ENCODE measurements around the gene ZC3H12C. TPM values are rescaled to one million over a fixed set of nuclear protein-coding genes. Genes with fewer than 3 reads are reported as not detected.

ZC3H12C gene
- total and polyA plus RNA-seq, 7 donors, result 1.8 to 21.7 (median 16.4) TPM

DNA sequence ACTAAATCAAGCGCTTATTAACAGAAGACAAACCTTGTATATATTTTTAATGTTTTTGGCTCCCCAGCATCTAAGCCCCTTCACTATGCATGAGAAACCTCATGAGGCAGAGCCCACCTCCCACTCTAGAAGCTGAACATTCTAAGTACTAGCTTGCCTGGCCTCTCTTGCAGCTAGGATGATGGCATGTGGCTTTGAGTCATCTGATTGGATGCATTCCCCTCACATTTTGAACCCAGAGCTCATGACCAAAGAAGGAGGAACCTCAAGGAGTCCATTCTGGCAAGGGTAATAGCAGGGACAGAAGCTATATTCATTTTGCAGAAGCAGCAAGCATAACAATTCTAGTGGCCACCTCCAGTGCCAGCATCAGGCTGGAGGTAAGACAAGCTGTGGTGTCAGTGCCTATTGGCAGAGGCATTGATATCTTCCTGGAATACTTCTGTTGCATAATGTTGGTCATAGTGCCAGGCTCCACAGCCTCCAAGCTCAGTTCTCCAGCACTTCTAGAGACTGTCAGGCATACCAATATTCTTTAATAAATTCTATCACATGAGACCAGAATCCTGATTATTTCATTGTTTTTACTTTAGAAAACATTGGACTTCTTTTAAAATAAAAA, 14.2 kb upstream of the ZC3H12C start:
- Histone ChIP-seq H3K27ac (no peak overlapping the region), H3K4me3 (no peak overlapping the region), H3K4me1 (peaks cover 0 to 6% (median 0%) of the 10 kb centered on the region in 4 donors), H3K36me3 (no peaks in the 10 kb centered on the region), H3K9me3 (peaks cover 0 to 3% (median 0%) of the 10 kb centered on the region in 4 donors), H3K27me3 (no peaks in the 10 kb centered on the region)
- TF ChIP-seq POLR2A (IDR thresholded peaks at IDR 0.05) (no peak), POLR2AphosphoS5 (IDR thresholded peaks at IDR 0.05) (no peak), EP300 (IDR thresholded peaks at IDR 0.05) (no peak)
- TF ChIP-seq, protein P1, sequence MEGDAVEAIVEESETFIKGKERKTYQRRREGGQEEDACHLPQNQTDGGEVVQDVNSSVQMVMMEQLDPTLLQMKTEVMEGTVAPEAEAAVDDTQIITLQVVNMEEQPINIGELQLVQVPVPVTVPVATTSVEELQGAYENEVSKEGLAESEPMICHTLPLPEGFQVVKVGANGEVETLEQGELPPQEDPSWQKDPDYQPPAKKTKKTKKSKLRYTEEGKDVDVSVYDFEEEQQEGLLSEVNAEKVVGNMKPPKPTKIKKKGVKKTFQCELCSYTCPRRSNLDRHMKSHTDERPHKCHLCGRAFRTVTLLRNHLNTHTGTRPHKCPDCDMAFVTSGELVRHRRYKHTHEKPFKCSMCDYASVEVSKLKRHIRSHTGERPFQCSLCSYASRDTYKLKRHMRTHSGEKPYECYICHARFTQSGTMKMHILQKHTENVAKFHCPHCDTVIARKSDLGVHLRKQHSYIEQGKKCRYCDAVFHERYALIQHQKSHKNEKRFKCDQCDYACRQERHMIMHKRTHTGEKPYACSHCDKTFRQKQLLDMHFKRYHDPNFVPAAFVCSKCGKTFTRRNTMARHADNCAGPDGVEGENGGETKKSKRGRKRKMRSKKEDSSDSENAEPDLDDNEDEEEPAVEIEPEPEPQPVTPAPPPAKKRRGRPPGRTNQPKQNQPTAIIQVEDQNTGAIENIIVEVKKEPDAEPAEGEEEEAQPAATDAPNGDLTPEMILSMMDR (IDR thresholded peaks at IDR 0.05), result no peak
- intact Hi-C loops (cut with DNase I), result no loop called here
- 96 to 99% methylated on average over 1 of the region's 1 CpG for WGBS, 2 donors
- DNase-seq, result no peak

DNA sequence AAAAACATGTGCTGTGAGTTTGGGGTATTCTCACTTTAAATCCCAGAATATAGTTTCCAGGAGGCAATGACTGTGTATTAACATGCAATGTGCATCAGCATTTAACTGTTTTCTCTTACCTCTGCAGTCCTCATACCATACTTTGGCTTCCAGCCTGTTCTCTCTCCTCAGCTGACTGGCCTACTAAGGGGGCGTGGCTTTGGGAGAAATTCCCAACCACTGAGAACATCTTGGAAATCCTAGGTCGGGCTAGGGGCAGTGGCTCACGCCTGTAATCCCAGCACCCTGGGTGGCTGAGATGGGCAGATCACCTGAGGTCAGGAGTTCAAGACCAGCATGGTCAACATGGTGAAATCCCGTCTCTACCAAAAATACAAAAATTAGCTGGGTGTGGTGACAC, 13.5 kb upstream of the ZC3H12C start:
- Histone ChIP-seq H3K27me3 (no peaks in the 10 kb centered on the region), H3K36me3 (no peaks in the 10 kb centered on the region), H3K27ac (no peak overlapping the region), H3K4me3 (no peak overlapping the region), H3K9me3 (peaks cover 0 to 3% (median 0%) of the 10 kb centered on the region in 4 donors), H3K4me1 (peaks cover 0 to 6% (median 0%) of the 10 kb centered on the region in 4 donors)
- no peak for DNase-seq
- 92% methylated on average over 4 of the region's 4 CpGs for WGBS, 2 donors
- TF ChIP-seq, protein P1 (IDR thresholded peaks at IDR 0.05), result no peak
- TF ChIP-seq POLR2AphosphoS5 (IDR thresholded peaks at IDR 0.05) (no peak), POLR2A (IDR thresholded peaks at IDR 0.05) (no peak), EP300 (IDR thresholded peaks at IDR 0.05) (no peak)
- intact Hi-C loops (cut with DNase I), result no loop called here

DNA sequence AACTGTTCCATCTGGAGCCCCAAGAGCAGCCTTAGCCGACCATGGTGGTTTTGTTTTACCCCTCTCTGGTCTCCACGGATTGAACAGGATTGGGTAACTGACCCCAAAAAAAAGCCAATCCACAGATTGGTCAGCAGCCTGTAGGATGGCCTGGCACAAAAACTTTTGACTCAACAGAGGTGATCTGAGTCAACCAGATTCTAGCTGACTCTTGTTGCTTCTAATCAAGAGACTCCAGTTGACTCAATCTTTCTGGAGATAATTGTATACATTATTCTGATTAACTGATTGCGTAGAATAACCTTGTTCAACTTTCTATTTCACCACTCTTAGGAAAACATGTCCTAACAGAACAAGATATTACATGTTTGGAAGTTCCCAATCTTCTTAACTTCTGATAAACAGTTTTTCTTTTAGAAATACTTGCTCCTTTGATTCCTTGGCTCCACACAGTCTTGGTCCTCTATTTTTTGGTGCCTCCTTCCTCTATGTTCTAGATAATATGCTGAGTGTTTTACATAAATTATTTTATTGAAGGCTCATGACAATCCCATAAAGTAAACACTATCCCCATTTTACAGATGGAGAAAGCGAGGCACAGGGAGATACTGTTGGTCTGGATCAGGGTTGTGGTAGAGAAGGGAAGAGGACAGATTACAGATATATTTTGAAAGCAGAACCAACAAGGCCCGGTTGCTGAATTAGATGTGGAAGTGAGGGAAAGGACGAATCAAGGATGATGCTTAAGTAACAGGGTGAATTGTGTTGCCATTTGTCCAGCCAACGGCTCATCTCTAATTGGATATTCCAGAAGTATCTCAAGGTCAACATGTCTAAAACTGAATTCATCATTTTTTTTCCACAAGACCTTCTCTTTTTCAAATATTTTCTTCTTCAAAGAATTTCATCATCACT, 11.5 kb upstream of the ZC3H12C start:
- TF ChIP-seq, protein P1 (IDR thresholded peaks at IDR 0.05), result no peak
- TF ChIP-seq POLR2AphosphoS5 (IDR thresholded peaks at IDR 0.05) (no peak), EP300 (IDR thresholded peaks at IDR 0.05) (no peak), POLR2A (IDR thresholded peaks at IDR 0.05) (no peak)
- DNase-seq, result no peak
- WGBS, 2 donors, result 85 to 94% methylated on average over 7 of the region's 7 CpGs
- Histone ChIP-seq H3K4me3 (no peak overlapping the region), H3K27me3 (no peaks in the 10 kb centered on the region), H3K9me3 (peaks cover 0 to 3% (median 0%) of the 10 kb centered on the region in 4 donors), H3K27ac (no peak overlapping the region), H3K36me3 (no peaks in the 10 kb centered on the region), H3K4me1 (peaks cover 0 to 5% (median 2%) of the 10 kb centered on the region in 4 donors)
- intact Hi-C loops (cut with DNase I), result no loop called here

DNA sequence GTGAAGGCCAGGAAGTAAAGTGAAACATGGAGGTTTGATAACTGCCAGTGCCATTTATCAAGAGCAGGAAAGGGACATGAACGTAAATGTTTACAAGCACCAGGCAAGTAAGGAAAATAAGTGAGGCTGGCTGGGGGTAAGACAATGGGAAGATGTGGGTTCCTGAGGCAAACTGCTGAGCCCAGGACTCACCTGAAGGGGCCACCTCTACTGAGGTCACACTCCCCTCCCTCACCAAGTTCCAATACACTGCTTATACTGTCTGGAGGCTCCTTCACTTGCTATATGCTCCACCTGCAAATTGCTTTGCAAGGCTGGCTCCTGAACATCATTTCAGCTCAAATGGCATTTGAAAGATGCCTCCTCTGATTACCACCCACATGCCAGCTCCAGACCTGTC, 10.3 kb upstream of the ZC3H12C start:
- Histone ChIP-seq H3K4me3 (no peak overlapping the region), H3K4me1 (peaks cover 0 to 5% (median 2%) of the 10 kb centered on the region in 4 donors), H3K27me3 (no peaks in the 10 kb centered on the region), H3K36me3 (no peaks in the 10 kb centered on the region), H3K9me3 (peaks cover 0 to 3% (median 0%) of the 10 kb centered on the region in 4 donors), H3K27ac (no peak overlapping the region)
- no peak for DNase-seq
- TF ChIP-seq POLR2A (IDR thresholded peaks at IDR 0.05) (no peak), EP300 (IDR thresholded peaks at IDR 0.05) (no peak)
- 10 to 51% methylated on average over 1 of the region's 1 CpG for WGBS, 2 donors
- intact Hi-C loops (cut with DNase I), result no loop called here

DNA sequence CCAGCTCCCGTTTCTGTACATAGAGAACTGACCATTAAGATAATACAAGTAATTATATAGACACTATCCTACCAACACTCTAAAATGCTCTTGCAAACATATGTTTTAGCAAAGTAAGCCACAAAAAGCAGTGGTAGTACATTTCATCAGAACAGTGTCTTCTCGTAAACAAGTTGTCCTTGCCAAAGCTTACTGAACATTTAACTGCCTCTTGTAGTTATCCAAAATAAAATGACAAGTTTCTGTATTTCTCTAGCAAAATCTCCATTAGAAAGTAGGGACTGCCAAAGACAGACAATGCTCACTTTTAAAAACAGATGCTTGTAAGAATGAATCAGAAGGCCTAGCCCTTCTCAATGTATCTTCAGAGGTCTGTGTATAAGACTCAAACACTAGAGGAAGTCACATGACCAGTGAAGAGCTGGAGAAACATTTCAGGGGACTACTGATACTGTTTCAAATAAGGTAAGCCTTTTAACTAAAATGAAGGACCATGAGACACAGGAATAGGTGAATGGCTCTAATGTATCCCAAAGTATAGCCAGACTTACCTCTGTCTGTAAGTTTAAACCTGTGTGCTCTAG, 7.8 kb upstream of the ZC3H12C start:
- no peak for DNase-seq
- H3K27ac ChIP-seq, result no peak overlapping the region
- H3K36me3 ChIP-seq, result no peaks in the 10 kb centered on the region
- no peaks in the 10 kb centered on the region for H3K27me3 ChIP-seq
- TF ChIP-seq POLR2AphosphoS5 (IDR thresholded peaks at IDR 0.05) (no peak), POLR2A (IDR thresholded peaks at IDR 0.05) (no peak), EP300 (IDR thresholded peaks at IDR 0.05) (no peak)
- TF ChIP-seq, protein P1 (IDR thresholded peaks at IDR 0.05), result no peak
- intact Hi-C loops (cut with DNase I), result no loop called here
- H3K9me3 ChIP-seq, result no peaks in the 10 kb centered on the region
- H3K4me1 ChIP-seq, result peaks cover 0 to 5% (median 2%) of the 10 kb centered on the region in 4 donors
- 68 to 72% methylated on average over 2 of the region's 2 CpGs for WGBS, 2 donors
- H3K4me3 ChIP-seq, result no peak overlapping the region
